ENCODE measurements around the gene KRT80.

KRT80 gene

DNA sequence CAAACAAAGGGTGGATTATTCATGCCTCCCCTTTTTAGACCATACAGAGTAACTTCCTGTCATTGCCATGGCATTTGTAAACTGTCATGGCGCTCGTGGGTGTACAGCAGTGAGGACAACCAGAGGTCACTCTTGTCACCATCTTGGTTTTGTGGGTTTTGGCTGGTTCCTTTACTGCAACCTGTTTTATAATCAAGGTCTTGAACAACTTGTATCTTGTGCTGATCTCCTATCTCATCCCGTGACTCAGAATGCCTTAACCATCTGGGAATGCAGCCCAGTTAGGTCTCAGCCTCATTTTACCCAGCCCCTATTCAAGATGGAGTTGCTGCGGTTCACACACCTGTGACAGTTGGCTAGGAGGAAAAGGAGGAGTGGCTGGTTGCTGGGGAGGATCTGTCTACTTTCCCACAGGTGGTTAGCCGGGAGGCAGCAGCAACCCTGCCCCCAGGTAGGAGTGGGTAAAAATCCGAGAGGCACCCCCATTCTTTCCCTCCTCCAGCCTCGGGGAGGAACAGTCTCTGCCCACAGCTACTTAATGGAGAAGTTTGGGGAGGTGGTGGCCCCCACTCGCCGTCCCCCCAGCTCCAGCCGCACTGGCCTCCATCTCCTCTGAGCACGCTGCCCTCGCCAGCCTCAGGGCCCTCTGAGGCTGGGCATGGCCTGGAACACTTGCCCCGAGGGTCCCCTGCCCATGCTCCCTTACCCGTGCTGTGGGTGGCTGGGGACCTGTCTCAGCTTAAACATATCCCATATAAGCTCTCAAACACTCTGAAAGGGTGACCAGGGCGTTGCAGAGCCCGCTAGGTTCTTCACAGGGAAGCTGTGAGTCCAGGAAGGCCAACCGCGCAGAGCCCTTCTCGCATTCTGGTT lies 70.6 kb downstream of the KRT80 start:
- DNase-seq = peak in 1 of 10 donors; percentile 44
- intact Hi-C loops (cut with DNase I) = no loop called here

DNA sequence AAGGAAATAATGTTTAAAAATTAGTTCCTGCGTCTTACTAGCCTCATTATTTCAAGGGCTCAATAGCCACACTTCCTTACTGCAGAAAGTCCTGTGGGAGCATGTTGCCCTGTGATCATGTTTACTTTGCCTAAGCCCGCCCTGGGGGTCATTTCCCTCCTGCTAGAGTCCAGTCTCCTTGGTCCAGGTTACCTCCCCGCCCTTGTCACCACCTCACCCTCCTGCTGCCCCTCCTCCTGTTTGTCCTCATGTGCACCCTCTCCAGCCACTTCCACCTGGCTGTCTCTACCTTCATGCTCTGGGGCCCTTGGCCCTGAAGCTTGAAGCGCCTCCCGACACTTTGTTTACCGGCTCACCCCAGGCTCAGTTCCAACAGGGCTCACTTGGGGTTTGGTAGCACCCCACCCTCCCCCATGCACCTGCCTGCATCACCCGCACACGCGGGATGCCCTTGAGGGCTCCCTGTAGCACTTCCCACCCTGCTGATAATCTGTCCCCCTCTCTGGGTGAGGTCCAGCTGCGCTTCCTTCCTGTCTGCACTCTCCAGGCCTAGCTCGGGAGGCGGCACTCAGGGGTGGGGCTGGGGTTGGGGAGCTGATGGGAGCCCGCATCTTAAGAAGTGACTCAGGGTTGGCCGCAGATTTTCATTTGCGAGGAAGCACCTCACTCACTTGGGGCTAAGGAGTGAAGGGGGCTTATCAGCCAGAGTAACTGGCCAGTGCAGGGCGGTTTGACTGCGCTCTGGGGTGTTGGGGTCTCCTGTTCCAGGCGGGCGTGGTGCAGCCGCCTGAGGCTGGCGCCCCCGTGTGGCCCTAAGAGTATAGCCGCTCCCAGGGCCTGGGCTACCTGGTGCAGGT lies 72.2 kb downstream of the KRT80 start:
- intact Hi-C loops (cut with DNase I) = no loop called here
- DNase-seq = no peak

Data from posterior cingulate gyrus (tissue), 11 donors.